GM19099 (cell line): Measurements from ENCODE around the gene ELK4.

Source experiments
- POLR2A ChIP-seq: IDR thresholded peaks from 3 replicates; pipeline ENCODE4 v1.6.1; 2011; ENCODE audit warnings: low read depth; ENCODE audit not compliant: insufficient read length; ENCODE audit errors: extremely low read depth

The ELK4 gene

DNA sequence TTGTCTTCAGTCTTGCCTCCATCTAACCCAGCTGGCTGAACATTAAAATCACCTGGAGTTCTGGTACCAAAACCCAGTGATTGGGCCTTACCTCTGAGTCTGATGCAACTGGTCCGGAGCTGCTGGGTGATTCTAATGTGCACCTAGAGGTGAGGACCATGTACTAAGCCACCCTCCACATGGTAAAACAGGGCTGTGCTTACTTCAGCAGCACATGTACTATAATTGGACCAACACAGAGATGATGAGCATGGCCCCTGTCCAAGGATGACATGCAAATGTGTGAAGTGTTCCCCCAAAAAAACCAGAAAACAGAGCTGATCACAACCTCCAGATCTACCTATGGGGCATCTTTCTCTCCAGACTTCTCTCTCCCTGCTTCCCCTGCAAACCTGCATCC lies 37.0 kb downstream of the ELK4 start:
- no peak for TF ChIP-seq POLR2A

DNA sequence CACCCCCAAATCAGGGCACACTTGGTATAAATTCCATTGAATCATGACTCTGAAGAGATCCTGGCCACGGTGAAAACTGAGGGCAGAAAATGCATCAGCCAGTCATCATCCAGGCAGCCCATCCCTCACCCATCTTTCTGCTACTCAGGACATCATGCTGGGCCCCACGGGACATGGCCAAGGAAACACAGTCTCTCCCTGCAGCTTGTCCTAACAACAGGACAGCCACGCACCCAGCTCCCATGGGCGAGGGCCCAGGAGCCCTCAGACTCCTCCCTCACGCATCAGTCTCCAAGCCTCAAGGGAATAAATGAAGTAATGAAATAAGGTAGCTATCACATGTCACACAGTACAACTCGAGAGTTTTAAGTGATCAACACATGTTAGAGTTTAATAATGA lies 37.8 kb downstream of the ELK4 start:
- TF ChIP-seq POLR2A: no peak

DNA sequence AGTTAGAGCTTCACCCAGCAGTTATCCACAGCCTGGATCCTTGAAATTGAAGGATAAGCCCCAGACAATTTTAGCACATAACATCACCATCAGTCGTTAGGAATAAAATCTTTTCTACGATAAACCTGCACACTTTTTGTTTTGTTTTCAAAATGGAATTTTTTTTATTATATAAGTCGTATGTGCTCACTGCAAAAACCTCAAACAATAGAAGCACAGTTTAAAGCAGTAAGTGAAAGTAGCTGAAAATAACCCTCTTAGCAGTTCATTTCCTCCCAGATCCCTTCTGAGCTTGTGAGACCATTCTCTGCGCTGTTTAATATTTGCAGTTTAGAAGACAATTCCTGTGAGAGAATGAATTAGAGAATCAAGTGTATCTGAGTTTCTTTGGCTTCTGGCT lies 38.3 kb downstream of the ELK4 start:
- TF ChIP-seq POLR2A: no peak

GRCh38 chr1:205592443-205593003 lies 39.3 kb downstream of the ELK4 start:
- no peak for TF ChIP-seq POLR2A

DNA sequence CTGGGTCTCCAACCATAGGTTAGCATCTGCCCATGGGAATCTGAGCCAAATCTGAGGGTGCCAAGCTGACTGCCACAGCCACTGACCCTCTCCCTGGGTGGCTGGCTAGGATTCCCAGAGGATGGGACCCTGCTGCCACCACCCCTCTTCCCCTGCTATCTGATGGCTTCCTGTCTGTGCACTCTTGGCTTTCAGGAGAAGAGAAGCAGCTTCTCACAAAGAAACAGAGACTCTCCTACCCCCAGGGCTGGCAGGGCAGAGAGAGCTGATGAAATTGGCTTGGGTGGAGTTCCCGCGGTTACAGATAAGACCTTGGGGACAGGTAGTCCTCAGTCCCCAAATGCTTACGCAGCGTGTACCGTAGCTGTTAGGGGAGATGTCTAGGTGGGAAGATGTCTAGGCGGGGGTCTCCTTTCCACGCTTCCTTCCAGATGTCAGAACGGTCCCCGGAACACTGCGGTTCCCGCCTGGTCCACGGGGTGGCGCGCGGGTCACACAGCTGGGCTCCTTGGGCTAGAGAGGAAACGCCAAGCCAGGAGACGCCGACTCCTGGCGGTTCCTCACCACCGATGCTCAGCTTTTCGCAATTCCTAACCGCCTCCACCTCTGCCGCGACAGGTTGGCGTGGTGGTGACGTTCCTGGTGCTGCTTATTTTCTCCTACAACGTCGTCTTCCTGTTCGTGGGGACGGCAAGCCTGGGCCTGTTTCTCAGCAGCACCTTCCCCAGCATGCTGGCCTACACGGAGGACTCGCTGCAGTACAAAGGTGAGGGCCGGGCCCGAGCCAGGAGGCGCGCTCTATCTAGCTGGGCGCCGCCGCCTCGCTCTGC lies 40.1 kb downstream of the ELK4 start:
- TF ChIP-seq POLR2A: peak; percentile 35

DNA sequence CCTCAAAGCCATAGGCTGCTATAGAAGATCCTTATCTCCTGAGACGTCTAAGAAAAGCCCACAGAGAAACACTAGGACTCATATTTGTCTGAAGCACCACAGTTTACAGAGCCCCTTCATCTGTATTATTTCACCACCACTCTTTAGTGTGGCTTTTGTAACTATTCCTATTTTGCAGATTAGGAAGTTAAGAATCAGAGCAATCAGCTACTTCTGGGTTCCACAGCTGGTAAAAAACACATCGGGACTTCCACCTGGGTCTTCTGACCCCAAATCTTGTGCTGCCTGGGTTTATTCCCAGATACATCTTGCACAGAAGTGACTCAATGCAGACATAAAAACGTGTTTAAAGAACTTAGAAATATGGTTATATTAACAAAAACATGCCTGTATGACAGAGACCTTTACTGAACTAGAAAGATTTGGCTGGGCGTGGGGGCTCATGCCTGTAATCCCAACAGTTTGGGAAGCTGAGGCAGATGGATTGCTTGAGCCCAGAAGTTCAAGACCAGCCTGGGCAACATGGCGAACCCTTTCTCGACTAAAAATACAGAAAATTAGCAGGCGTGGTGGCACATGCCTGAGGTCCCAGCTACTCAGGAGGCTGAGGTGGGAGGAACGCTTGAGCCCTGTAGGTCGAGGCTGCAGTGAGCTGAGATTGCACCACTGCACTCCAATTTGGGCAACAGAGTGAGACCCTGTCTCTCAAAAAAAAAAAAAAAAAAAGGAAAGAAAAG lies 40.9 kb downstream of the ELK4 start:
- TF ChIP-seq POLR2A: no peak

DNA sequence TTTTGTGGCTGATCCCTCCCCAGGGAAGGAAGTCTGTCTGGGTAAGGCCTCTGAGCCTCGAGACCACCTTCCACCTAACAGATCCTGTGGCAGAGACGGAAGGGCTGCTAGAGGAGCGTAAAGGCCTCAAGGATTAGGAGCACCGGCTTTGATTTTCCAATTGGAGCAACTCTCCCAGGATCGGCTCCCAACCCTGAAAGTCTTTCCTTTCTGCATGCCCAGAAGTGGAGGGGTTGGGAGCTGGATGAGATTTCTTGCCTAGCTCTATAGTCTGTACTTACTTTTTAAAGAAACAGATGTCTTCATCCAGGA lies 41.4 kb downstream of the ELK4 start:
- no peak for TF ChIP-seq POLR2A

GRCh38 chr1:205589618-205590456 lies 42.0 kb downstream of the ELK4 start:
- TF ChIP-seq POLR2A: no peak

GRCh38 chr1:205589046-205589445 lies 42.8 kb downstream of the ELK4 start:
- no peak for TF ChIP-seq POLR2A

DNA sequence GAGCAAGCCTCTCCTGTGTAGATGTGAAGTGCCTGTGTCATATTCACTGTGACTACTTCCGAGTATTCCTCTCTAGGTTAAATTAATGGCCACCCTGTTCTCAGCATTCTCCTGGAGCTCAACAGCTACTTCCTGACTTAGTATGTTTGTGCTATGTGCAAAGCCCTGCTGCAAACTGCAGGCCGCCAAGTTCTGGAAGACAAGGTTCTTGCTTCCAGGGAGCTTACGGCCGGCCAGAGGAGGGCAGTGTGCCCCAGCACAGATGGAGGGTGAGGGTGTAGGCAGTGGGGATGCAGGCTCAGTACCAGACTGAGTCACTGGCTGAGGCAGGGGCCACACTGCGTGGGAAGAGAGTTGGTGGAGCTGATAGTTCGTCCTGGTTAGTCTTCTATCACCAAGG lies 43.2 kb downstream of the ELK4 start:
- no peak for TF ChIP-seq POLR2A

DNA sequence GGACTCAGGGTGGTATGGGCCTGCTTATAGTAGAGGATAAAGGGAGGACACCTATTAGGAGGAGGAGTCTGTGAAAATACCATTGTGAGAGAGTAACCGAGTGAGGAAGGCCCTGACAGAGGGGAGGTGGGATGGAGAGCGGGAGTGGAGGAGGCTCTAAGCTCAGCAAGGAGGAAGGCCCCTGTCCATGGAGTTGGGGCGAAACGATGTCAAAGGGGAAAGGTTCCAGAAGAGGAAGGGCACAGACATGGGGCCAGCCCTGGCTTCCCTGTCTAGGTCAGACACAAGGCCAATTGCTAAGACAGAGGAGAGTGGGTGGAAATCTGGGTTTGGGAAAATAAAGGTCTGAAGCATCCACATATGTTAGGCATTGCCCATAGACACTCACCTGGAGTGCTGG lies 44.2 kb downstream of the ELK4 start:
- no peak for TF ChIP-seq POLR2A

DNA sequence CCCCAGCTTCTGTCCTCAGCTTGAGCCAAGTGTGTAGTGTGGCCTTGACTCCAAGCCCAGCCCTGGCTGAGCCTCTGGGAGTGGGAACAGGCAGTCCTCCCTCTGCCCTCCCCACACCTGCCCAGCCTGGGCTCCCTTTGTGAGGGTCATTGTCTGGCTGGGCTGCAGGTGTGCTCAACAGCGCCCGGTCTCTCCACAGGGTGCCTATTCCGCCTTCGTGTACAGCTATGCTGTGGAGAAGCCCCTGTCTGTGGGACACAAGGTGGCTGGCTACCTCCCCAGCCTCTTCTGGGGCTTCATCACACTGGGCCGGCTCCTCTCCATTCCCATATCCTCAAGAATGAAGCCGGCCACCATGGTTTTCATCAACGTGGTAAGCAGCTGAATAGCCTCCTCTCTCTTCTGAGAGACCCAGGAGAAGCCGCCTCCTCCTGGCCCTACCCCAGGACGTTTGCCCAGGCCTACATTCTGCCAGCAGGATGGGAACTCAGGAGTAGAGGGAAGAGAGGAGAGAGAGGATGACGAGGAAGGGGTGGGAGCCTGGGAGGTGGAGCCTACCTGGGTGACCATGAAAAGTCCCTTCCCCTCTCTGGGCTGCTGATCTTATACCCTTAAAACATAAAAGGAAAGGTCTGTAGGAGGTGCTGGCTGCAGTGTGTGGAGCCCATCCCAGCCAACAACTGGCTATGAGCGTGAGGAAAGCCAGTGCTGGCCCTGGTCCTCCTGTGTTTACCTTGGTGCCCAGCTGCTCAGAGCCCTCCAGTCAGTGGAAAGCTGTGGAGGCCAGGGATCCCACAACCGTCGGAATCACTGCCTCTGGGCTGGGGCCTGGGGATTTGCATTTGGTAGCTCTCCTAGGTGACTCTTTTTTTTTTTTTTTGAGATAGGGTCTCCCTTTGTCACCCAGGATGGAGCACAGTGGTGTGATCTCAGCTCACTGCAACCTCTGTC lies 45.7 kb downstream of the ELK4 start:
- no peak for TF ChIP-seq POLR2A

- no peak for TF ChIP-seq POLR2A
Measured at GRCh38 chr1:205585169-205585834, 46.5 kb downstream of the ELK4 start.

DNA sequence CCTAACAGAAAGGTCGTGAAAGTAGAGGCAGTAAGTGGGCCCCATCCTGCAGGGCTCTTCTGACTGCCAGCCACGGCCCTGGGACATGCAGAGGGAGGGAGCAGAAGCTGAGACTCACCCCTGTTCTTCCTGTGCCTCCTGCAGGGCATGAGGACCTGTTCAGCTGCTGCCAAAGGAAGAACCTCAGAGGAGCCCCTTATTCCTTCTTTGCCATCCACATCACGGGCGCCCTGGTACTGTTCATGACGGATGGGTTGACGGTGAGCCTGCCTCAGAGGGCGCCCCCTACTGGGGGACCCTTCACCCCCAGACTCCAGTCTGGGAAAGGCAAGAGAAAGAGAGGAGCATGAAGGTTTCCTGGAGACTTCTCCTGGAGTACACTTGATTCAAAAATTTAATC lies 47.1 kb downstream of the ELK4 start:
- TF ChIP-seq POLR2A: no peak

- no peak for TF ChIP-seq POLR2A
Measured at GRCh38 chr1:205583461-205584130, 48.2 kb downstream of the ELK4 start.
